ENCODE results near the gene ZNF444.
"Not testable (repeated sequence)": the region's sequence is repeated elsewhere in the genome, so short reads cannot be mapped to it uniquely, and the experiment has no call there.

- not testable (repeated sequence) for TF ChIP-seq ZNF785 (CRISPR knock-in tag; IDR thresholded peaks at IDR 0.05); ELF4 (CRISPR knock-in tag; IDR thresholded peaks at IDR 0.05); ELF1 (tag; IDR thresholded peaks at IDR 0.05)
Observed at GRCh38 chr19:56098237-56098636, 42.9 kb upstream of the ZNF444 start.
